AG04449 (cell line): Measurements from ENCODE around the gene COL5A1.

Experiments
- CTCF ChIA-PET: fragments of 350-600 bp; formaldehyde crosslinking; extraction: SDS; loops from one replicate; lab custom pipeline; 2021; ENCODE audit warnings: antibody characterized with exemption; lab: Yijun Ruan, JAX
- POLR2A ChIA-PET: fragments of 400-600, 350-600 bp; formaldehyde crosslinking; extraction: SDS; loops from one replicate; lab custom pipeline; 2020; ENCODE audit warnings: antibody characterized with exemption, inconsistent platforms; lab: Yijun Ruan, JAX
- DNase-seq: peaks from one replicate; pipeline ENCODE4 v3.0.0-alpha.2; 2010; ENCODE audit warnings: low read depth, low spot score
- H3K4me3 ChIP-seq: 2 replicates; pipeline ENCODE4 v1.5.1; 2011; ENCODE audit warnings: low read depth, mild to moderate bottlenecking, control low read depth, low read length
- TF ChIP-seq, protein P1 (sequence below): IDR thresholded peaks from one replicate; pipeline ENCODE4 v1.5.1; 2011; ENCODE audit warnings: mild to moderate bottlenecking, moderate library complexity, low read length, control low read depth, inconsistent platforms; ENCODE audit not compliant: insufficient read depth; ENCODE audit errors: missing control alignments

Gene COL5A1

GRCh38 chr9:134847752-134848432 lies 206.3 kb downstream of the COL5A1 start:
- TF ChIP-seq, protein P1, sequence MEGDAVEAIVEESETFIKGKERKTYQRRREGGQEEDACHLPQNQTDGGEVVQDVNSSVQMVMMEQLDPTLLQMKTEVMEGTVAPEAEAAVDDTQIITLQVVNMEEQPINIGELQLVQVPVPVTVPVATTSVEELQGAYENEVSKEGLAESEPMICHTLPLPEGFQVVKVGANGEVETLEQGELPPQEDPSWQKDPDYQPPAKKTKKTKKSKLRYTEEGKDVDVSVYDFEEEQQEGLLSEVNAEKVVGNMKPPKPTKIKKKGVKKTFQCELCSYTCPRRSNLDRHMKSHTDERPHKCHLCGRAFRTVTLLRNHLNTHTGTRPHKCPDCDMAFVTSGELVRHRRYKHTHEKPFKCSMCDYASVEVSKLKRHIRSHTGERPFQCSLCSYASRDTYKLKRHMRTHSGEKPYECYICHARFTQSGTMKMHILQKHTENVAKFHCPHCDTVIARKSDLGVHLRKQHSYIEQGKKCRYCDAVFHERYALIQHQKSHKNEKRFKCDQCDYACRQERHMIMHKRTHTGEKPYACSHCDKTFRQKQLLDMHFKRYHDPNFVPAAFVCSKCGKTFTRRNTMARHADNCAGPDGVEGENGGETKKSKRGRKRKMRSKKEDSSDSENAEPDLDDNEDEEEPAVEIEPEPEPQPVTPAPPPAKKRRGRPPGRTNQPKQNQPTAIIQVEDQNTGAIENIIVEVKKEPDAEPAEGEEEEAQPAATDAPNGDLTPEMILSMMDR, result no peak
- H3K4me3 ChIP-seq, result no peak overlapping the region
- DNase-seq, result no peak
- ChIA-PET CTCF (interaction anchor here (1.0 kb wide), 1 partner anchor 9 kb away, joined by 3 read pairs; no protein-coding TSS in a partner anchor), POLR2A (interaction anchor here (0.6 kb wide), 1 partner anchor 10 kb away, joined by 3 read pairs; no protein-coding TSS in a partner anchor)

- no peak for DNase-seq
- TF ChIP-seq, protein P1, result no peak
- POLR2A ChIA-PET, result interaction anchor here (0.6 kb wide), 1 partner anchor 11 kb away, joined by 3 read pairs; no protein-coding TSS in a partner anchor
- no peak overlapping the region for H3K4me3 ChIP-seq
- CTCF ChIA-PET, result interaction anchor here (1.0 kb wide), 1 partner anchor 9 kb away, joined by 3 read pairs; no protein-coding TSS in a partner anchor
Measured at GRCh38 chr9:134848504-134848903, 206.9 kb downstream of the COL5A1 start.

- TF ChIP-seq, protein P1, result no peak
- no peak for DNase-seq
- no peak overlapping the region for H3K4me3 ChIP-seq
- CTCF ChIA-PET, result no interaction called here
- POLR2A ChIA-PET, result no interaction called here
Measured at GRCh38 chr9:134850611-134851010, 209.0 kb downstream of the COL5A1 start.

DNA sequence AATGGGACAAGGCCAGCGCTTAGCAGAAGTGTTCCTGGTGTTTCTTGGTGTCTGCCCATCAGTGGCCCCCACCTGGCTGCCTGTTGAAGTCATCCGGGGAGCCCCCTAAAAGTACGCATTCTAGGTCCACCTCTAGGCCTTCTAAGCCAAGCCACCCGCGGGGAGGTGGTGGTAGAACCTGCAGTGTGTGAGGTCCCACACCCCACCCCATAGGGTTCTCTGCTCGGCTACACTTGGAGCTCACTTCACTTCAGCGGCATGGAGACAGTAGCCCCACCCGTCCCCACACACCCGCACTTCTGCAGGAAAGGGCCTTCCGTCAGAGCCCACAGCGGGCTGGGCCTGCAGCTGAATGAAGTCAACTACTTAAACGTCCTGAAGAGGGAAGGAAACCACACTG lies 209.4 kb downstream of the COL5A1 start:
- no peak overlapping the region for H3K4me3 ChIP-seq
- CTCF ChIA-PET, result no interaction called here
- POLR2A ChIA-PET, result no interaction called here
- TF ChIP-seq, protein P1, result no peak
- DNase-seq, result no peak

DNA sequence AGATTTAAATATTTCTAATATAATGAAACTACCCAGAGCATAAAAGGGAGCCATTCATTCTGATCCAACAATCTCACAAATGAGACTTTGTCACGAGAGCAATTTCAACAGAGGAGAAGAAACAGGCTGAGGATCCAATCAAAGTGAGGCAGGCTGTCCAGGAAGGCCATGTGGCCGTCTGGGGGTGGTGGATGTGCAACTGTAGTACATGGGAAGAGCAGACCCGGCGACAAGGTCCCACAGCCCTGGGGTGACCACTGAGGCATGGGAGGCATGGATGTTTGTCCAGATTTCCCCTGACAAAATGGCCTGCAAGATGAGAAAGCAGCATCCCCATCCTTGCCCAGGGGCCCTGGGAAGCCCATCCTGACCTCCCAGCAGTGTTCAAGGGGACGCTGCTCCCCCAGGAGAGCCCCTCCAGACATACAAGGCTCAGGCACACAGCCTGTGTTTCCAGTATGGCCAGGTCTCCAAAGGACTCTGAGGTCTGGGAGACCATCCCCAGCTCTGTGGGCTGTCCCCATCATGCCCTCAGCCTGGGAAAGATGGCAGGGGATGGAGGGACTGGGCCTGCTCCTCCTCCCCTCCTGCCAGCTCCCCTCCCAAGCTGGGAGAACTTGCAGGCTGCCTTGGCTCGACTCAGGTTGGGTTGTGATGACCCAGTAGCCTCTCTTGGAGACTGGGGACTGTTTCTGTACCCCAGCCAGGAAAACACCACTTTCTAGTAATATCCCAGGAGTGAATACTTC lies 211.5 kb downstream of the COL5A1 start:
- ChIA-PET POLR2A (no interaction called here), CTCF (no interaction called here)
- TF ChIP-seq, protein P1, result no peak
- no peak for DNase-seq
- no peak overlapping the region for H3K4me3 ChIP-seq

GRCh38 chr9:134853893-134854292 lies 212.3 kb downstream of the COL5A1 start:
- H3K4me3 ChIP-seq, result no peak overlapping the region
- TF ChIP-seq, protein P1, result no peak
- CTCF ChIA-PET, result no interaction called here
- no peak for DNase-seq
- POLR2A ChIA-PET, result no interaction called here
